H9 (cell line): ENCODE measurements around the gene KIF6. TPM values are rescaled to one million over a fixed set of nuclear protein-coding genes. Genes with fewer than 3 reads are reported as not detected.

Experiments
- DNase-seq: peaks from one replicate; pipeline ENCODE4 v3.0.0-alpha.2; 2017
- H2AFZ ChIP-seq: one replicate; pipeline ENCODE4 v1.6.1; 2013; ENCODE audit warnings: mild to moderate bottlenecking, low read length, control low read depth, moderate library complexity
- H2AK5ac ChIP-seq: 2 replicates; pipeline ENCODE4 v1.6.1; 2013; ENCODE audit warnings: low read length, control low read depth, mixed read lengths; ENCODE audit not compliant: insufficient read length
- H2BK120ac ChIP-seq: one replicate; pipeline ENCODE4 v1.6.1; 2013; ENCODE audit warnings: low read depth, mild to moderate bottlenecking, low read length, control low read depth, inconsistent platforms; ENCODE audit not compliant: poor library complexity, severe bottlenecking
- H2BK12ac ChIP-seq: 2 replicates; pipeline ENCODE4 v1.6.1; 2013; ENCODE audit warnings: low read length, control low read depth, mixed read lengths, low read depth; ENCODE audit not compliant: insufficient read length
- H2BK15ac ChIP-seq: 2 replicates; pipeline ENCODE4 v1.6.1; 2013; ENCODE audit warnings: low read depth, low read length, control low read depth
- H2BK20ac ChIP-seq: one replicate; pipeline ENCODE4 v1.6.1; 2013; ENCODE audit warnings: low read depth, mild to moderate bottlenecking, low read length, control low read depth, inconsistent platforms; ENCODE audit not compliant: poor library complexity, severe bottlenecking
- H2BK5ac ChIP-seq: 2 replicates; pipeline ENCODE4 v1.6.1; 2013; ENCODE audit warnings: low read length, control low read depth, mixed read lengths; ENCODE audit not compliant: insufficient read length
- H3K14ac ChIP-seq: 2 replicates; pipeline ENCODE4 v1.6.1; 2013; ENCODE audit warnings: low read length, control low read depth; ENCODE audit not compliant: insufficient read depth
- H3K18ac ChIP-seq: 2 replicates; pipeline ENCODE4 v1.6.1; 2013; ENCODE audit warnings: low read depth, mild to moderate bottlenecking, mixed read lengths, low read length, control low read depth; ENCODE audit not compliant: insufficient read length
- H3K23ac ChIP-seq: 2 replicates; pipeline ENCODE4 v1.6.1; 2013; ENCODE audit warnings: low read length, control low read depth, mixed read lengths, low read depth; ENCODE audit not compliant: insufficient read length
- H3K23me2 ChIP-seq: 2 replicates; pipeline ENCODE4 v1.6.1; 2013; ENCODE audit warnings: low read depth, mild to moderate bottlenecking, mixed read lengths, low read length, control low read depth; ENCODE audit not compliant: insufficient read length, poor library complexity, severe bottlenecking
- H3K27ac ChIP-seq: 2 replicates; pipeline ENCODE4 v1.5.1; 2013; ENCODE audit warnings: low read length, control low read depth, mixed read lengths, low read depth; ENCODE audit not compliant: insufficient read length
- H3K27me3 ChIP-seq: 2 replicates; pipeline ENCODE4 v1.6.1; 2013; ENCODE audit warnings: low read length, control low read depth, inconsistent platforms; ENCODE audit not compliant: insufficient read depth
- H3K4ac ChIP-seq: 2 replicates; pipeline ENCODE4 v1.6.1; 2013; ENCODE audit warnings: low read depth, mild to moderate bottlenecking, control low read depth, inconsistent platforms, low read length, moderate library complexity
- H3K4me1 ChIP-seq: 2 replicates; pipeline ENCODE4 v1.6.1; 2013; ENCODE audit warnings: low read length, control low read depth, inconsistent platforms; ENCODE audit not compliant: insufficient read depth
- H3K4me2 ChIP-seq: 2 replicates; pipeline ENCODE4 v1.6.1; 2013; ENCODE audit warnings: low read length, control low read depth, mixed read lengths; ENCODE audit not compliant: insufficient read length, insufficient read depth
- H3K56ac ChIP-seq: 2 replicates; pipeline ENCODE4 v1.6.1; 2013; ENCODE audit warnings: low read depth, mild to moderate bottlenecking, mixed read lengths, low read length, control low read depth; ENCODE audit not compliant: insufficient read length
- H3K79me1 ChIP-seq: 2 replicates; pipeline ENCODE4 v1.6.1; 2013; ENCODE audit warnings: low read depth, mild to moderate bottlenecking, moderate library complexity, low read length, control low read depth, inconsistent platforms; ENCODE audit not compliant: insufficient read depth, poor library complexity, severe bottlenecking
- H3K79me2 ChIP-seq: 2 replicates; pipeline ENCODE4 v1.6.1; 2013; ENCODE audit warnings: low read length, control low read depth, inconsistent platforms; ENCODE audit not compliant: insufficient read depth
- H3K9ac ChIP-seq: 2 replicates; pipeline ENCODE4 v1.6.1; 2013; ENCODE audit warnings: low read length, control low read depth, mixed read lengths; ENCODE audit not compliant: insufficient read length; ENCODE audit errors: extremely low read depth
- H3K9me3 ChIP-seq: one replicate; pipeline ENCODE4 v1.6.1; 2013; ENCODE audit warnings: low read depth, low read length, inconsistent platforms; ENCODE audit not compliant: control insufficient read depth
- H3T11ph ChIP-seq: one replicate; pipeline ENCODE4 v1.6.1; 2013; ENCODE audit warnings: mild to moderate bottlenecking, low read length, control low read depth, inconsistent platforms
- H4K20me1 ChIP-seq: one replicate; pipeline ENCODE4 v1.6.1; 2013; ENCODE audit not compliant: control insufficient read depth, insufficient read length, insufficient read depth
- H4K5ac ChIP-seq: 2 replicates; pipeline ENCODE4 v1.6.1; 2013; ENCODE audit warnings: low read depth, mild to moderate bottlenecking, mixed read lengths, low read length, control low read depth; ENCODE audit not compliant: insufficient read length
- H4K8ac ChIP-seq: replicated peaks from 2 replicates; pipeline ENCODE4 v1.6.1; 2013; ENCODE audit warnings: low read length, control low read depth, mixed read lengths, low read depth; ENCODE audit not compliant: insufficient read length
- H4K91ac ChIP-seq: 2 replicates; pipeline ENCODE4 v1.6.1; 2013; ENCODE audit warnings: low read depth, mild to moderate bottlenecking, moderate library complexity, mixed read lengths, low read length, control low read depth; ENCODE audit not compliant: insufficient read length
- H3K27ac Mint-ChIP-seq, 3 experiments: 2 replicates in 2 of 3; 3 replicates in 1 of 3; pipeline ENCODE4 v1.8.0; 2020 to 2021; ENCODE audit warnings: mixed read lengths in 3 of 3, mild to moderate bottlenecking in 1 of 3, moderate library complexity in 1 of 3
- H3K27me3 Mint-ChIP-seq: 2 replicates; pipeline ENCODE4 v1.8.0; 2021; ENCODE audit warnings: low read depth, mild to moderate bottlenecking, moderate library complexity, mixed read lengths
- H3K36me3 Mint-ChIP-seq, 3 experiments: 2 replicates in 2 of 3; 3 replicates in 1 of 3; pipeline ENCODE4 v1.8.0; 2020 to 2021; ENCODE audit warnings: low read depth in 3 of 3, mixed read lengths in 3 of 3; ENCODE audit not compliant: insufficient read depth in 1 of 3
- H3K4me1 Mint-ChIP-seq, 2 experiments: 2 replicates each; pipeline ENCODE4 v1.8.0; 2020; ENCODE audit warnings: mixed read lengths in 2 of 2
- H3K4me3 Mint-ChIP-seq, 2 experiments: 2 replicates in 1 of 2; 3 replicates in 1 of 2; pipeline ENCODE4 v1.8.0; 2020 to 2021; ENCODE audit warnings: mild to moderate bottlenecking in 2 of 2, mixed read lengths in 2 of 2, moderate library complexity in 1 of 2
- H3K9me3 Mint-ChIP-seq, 2 experiments: 2 replicates in 1 of 2; 3 replicates in 1 of 2; pipeline ENCODE4 v1.8.0; 2020; ENCODE audit warnings: mild to moderate bottlenecking in 2 of 2, mixed read lengths in 2 of 2, moderate library complexity in 1 of 2
- WGBS: extraction: QIAGEN DNeasy Blood & Tissue Kit; methylation state at CpG from one replicate; pipeline ENCODE4 v1.1.7; 2013; ENCODE audit warnings: missing lambda C conversion rate, low lambda C conversion rate, mixed read lengths; ENCODE audit not compliant: insufficient read length; ENCODE audit errors: extremely low coverage; 5-methylcytosine and 5-hydroxymethylcytosine counted together
- total RNA-seq: library from RNA; stranded (reverse); gene quantifications from 2 replicates; pipeline ENCODE4 v1.2.1, GENCODE V29; 2021
- TF ChIP-seq, protein P1 (sequence below): fragments of 200-600 bp; sonication (generic); conservative IDR thresholded peaks from 3 replicates; pipeline ENCODE4 v1.8.0; 2021; ENCODE audit warnings: antibody characterized with exemption, mild to moderate bottlenecking

KIF6 gene
- total RNA-seq, 1 experiment from 2014 or later = 0.63 TPM

DNA sequence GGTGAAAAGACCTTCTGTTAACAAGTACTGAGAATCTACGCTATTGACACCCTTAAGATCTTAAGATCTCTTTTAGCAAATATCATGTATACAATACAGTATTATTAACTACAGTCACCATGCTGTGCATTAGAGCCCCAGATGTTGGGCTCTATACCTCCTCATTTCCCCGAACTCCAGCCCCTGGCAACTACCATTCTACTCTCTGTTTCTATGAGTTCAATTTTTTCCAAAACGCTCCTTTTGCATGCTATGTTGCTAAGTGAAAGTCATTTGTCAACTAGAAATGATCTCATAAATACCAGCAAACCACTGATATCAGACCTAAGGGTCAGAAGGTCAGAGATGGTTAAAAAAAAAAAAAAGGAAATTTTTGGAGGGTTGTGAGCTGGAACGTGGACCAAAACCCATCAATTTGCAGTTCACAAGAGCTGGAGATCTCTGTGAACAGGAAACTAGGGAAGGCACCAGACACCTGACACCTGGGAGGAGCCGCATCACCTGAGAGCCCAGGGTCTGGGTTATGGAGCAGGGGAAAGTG lies 280.7 kb downstream of the KIF6 start:
- no peak overlapping the region for H2BK20ac ChIP-seq
- no peaks in the 10 kb centered on the region for H3K9me3 Mint-ChIP-seq
- TF ChIP-seq, protein P1, sequence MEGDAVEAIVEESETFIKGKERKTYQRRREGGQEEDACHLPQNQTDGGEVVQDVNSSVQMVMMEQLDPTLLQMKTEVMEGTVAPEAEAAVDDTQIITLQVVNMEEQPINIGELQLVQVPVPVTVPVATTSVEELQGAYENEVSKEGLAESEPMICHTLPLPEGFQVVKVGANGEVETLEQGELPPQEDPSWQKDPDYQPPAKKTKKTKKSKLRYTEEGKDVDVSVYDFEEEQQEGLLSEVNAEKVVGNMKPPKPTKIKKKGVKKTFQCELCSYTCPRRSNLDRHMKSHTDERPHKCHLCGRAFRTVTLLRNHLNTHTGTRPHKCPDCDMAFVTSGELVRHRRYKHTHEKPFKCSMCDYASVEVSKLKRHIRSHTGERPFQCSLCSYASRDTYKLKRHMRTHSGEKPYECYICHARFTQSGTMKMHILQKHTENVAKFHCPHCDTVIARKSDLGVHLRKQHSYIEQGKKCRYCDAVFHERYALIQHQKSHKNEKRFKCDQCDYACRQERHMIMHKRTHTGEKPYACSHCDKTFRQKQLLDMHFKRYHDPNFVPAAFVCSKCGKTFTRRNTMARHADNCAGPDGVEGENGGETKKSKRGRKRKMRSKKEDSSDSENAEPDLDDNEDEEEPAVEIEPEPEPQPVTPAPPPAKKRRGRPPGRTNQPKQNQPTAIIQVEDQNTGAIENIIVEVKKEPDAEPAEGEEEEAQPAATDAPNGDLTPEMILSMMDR = no peak

More for the DNA sequence above, 280.7 kb downstream of the KIF6 start:
- Histone ChIP-seq H3T11ph (no peak overlapping the region), H2BK12ac (no peak overlapping the region), H3K27ac (no peak overlapping the region), H3K4me1 (no peaks in the 10 kb centered on the region), H2AK5ac (no peak overlapping the region), H3K23me2 (no peaks in the 10 kb centered on the region), H3K14ac (no peak overlapping the region), H3K18ac (no peak overlapping the region), H2BK120ac (no peak overlapping the region), H4K5ac (no peak overlapping the region), H3K79me1 (no peaks in the 10 kb centered on the region), H2BK5ac (no peak overlapping the region), H3K9ac (no peak overlapping the region), H3K27me3 (no peaks in the 10 kb centered on the region), H4K20me1 (no peaks in the 10 kb centered on the region), H3K4me2 (no peak overlapping the region), H4K91ac (no peak overlapping the region), H3K4ac (no peak overlapping the region), H3K23ac (no peak overlapping the region), H3K56ac (no peak overlapping the region), H4K8ac (no peak overlapping the region), H3K79me2 (no peaks in the 10 kb centered on the region), H3K9me3 (no peaks in the 10 kb centered on the region), H2AFZ (no peak overlapping the region), H2BK15ac (no peak overlapping the region)
- no peak overlapping the region for H3K4me3 Mint-ChIP-seq
- H3K27me3 Mint-ChIP-seq = peaks cover 3% of the 10 kb centered on the region
- no peak for DNase-seq
- H3K4me1 Mint-ChIP-seq = peaks cover 3 to 7% of the 10 kb centered on the region in 2 experiments
- H3K27ac Mint-ChIP-seq = no peak overlapping the region
- no peaks in the 10 kb centered on the region; a peak in 1 of 7 replicates for H3K36me3 Mint-ChIP-seq
- WGBS = no CpG with 5 or more reads among the region's 5 CpGs
